ENCODE data around the gene ESCO1. TPM values are rescaled to one million over a fixed set of nuclear protein-coding genes. Genes with fewer than 3 reads are reported as not detected.

Gene ESCO1
- total and polyA plus RNA-seq, 8 donors = 11.3 to 25.1 (median 21.3) TPM

DNA sequence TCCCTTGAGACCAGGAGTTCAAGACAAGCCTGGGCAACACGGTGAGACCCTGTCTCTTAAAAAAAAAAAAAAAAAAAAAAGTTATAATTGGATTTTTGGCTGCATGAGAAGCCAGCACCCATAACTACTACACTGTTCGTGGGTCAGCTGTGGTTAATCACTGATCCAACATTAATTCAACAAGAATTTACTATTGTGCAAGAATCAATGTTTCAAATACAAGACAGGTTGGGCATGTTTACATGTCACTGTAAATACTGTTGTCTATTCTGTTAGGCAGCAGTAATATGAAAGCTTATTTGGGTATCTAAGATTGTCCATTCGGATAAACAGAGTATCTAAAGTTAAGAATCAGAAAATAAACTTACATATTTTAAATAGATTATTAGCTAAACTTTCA, 62.3 kb downstream of the ESCO1 start:
- Histone ChIP-seq H3K36me3 (peaks cover 0 to 69% of the 10 kb centered on the region in 2 donors), H3K27ac (no peak overlapping the region), H3K27me3 (no peaks in the 10 kb centered on the region), H3K4me1 (no peaks in the 10 kb centered on the region), H3K4me3 (no peak overlapping the region), H3K9me3 (no peaks in the 10 kb centered on the region)
- ATAC-seq (no peak), DNase-seq (no peak)
- TF ChIP-seq, protein P1, sequence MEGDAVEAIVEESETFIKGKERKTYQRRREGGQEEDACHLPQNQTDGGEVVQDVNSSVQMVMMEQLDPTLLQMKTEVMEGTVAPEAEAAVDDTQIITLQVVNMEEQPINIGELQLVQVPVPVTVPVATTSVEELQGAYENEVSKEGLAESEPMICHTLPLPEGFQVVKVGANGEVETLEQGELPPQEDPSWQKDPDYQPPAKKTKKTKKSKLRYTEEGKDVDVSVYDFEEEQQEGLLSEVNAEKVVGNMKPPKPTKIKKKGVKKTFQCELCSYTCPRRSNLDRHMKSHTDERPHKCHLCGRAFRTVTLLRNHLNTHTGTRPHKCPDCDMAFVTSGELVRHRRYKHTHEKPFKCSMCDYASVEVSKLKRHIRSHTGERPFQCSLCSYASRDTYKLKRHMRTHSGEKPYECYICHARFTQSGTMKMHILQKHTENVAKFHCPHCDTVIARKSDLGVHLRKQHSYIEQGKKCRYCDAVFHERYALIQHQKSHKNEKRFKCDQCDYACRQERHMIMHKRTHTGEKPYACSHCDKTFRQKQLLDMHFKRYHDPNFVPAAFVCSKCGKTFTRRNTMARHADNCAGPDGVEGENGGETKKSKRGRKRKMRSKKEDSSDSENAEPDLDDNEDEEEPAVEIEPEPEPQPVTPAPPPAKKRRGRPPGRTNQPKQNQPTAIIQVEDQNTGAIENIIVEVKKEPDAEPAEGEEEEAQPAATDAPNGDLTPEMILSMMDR (IDR thresholded peaks at IDR 0.05) = no peak
- intact Hi-C loops (cut with DNase I) = no loop called here

DNA sequence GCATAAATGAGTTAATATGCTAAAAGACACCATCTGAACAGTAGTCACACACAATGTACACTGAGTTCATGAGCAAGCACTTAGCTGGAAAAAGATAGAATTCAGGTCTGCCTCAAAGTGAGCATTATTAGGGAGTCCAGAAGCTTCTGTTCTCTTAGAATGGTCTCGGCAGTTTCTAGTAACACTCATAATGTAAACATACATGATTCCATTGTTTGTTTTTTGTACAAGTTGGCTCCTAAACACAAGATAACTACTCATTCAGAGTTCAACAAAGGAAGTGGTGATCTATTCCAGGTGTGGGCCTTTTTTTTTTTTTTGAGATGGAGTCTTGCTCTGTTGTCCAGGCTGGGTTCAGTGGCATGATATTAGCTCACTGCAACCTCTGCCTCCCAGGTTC, 66.2 kb downstream of the ESCO1 start:
- Histone ChIP-seq H3K27me3 (no peaks in the 10 kb centered on the region), H3K4me1 (no peaks in the 10 kb centered on the region), H3K27ac (no peak overlapping the region), H3K36me3 (peaks cover 0 to 84% of the 10 kb centered on the region in 2 donors), H3K9me3 (no peaks in the 10 kb centered on the region), H3K4me3 (no peak overlapping the region)
- intact Hi-C loops (cut with DNase I) = no loop called here
- no peak for ATAC-seq
- DNase-seq = no peak
- TF ChIP-seq, protein P1 (IDR thresholded peaks at IDR 0.05) = no peak

DNA sequence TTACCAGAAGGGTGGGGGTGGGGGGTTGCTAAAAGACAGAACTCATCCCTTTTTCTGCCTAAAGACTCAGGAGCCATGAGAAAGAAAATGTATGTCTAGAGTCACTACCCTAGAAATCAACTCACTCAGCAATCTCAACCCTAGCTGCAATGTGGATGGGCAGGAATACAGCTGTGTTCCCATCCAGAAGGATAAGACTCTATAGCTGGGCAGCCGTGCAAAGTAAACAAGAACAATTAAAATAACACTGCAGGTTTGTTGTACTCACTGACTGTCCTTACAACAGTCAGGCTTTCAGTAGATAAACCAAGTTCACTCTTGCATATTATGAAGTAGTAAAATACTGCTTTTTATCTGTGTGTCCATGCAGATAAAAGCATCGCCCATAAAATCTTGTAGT, 74.0 kb downstream of the ESCO1 start:
- no peak for ATAC-seq
- Histone ChIP-seq H3K4me3 (no peak overlapping the region), H3K27ac (no peak overlapping the region), H3K9me3 (no peaks in the 10 kb centered on the region), H3K36me3 (peaks cover 0 to 77% of the 10 kb centered on the region in 2 donors), H3K27me3 (no peaks in the 10 kb centered on the region), H3K4me1 (no peaks in the 10 kb centered on the region)
- TF ChIP-seq, protein P1 (IDR thresholded peaks at IDR 0.05) = no peak
- intact Hi-C loops (cut with DNase I) = no loop called here
- no peak for DNase-seq

DNA sequence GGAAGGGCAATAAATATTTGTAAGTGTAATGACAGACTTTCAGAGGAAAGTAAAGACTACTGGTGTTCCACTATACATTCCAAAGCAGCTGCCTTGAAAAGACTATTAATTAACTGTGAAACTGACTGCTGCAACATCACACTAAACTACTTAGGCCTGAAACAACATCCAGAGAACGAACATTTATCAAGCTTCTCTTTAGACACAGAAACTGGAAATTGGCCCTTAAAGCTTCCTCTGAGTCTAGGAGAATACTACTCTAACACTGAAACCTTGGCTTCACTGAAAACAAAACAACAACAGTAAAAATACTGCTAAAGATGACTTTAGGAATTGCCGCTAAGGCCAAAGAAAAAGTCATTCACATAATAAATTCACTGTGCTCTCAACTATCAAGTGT, 74.6 kb downstream of the ESCO1 start:
- TF ChIP-seq, protein P1 (IDR thresholded peaks at IDR 0.05) = no peak
- ATAC-seq (no peak), DNase-seq (no peak)
- Histone ChIP-seq H3K4me3 (no peak overlapping the region), H3K9me3 (no peaks in the 10 kb centered on the region), H3K4me1 (no peaks in the 10 kb centered on the region), H3K27ac (no peak overlapping the region), H3K27me3 (no peaks in the 10 kb centered on the region), H3K36me3 (peaks cover 0 to 76% of the 10 kb centered on the region in 2 donors)
- intact Hi-C loops (cut with DNase I) = no loop called here

DNA sequence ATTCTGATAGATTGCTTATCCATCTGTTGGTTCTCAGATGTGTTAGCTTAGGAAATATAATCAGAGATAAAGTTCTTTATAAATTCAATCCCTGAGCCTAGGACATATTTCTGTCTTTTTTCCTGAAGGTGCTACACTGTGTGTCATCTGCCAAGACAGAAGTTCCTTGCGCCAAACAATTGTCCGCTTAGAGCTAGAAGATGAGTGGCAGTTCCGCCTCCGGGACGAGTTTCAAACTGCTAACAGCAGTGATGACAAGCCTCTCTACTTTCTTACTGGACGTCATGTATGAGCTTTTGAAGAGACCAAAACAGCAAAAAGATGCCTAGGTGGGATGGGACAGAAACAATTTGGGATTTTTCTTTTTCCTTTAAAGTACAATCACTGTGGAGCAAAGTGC, 78.0 kb downstream of the ESCO1 start:
- H3K9me3 ChIP-seq = no peaks in the 10 kb centered on the region
- TF ChIP-seq, protein P1 (IDR thresholded peaks at IDR 0.05) = no peak
- no peak overlapping the region for H3K27ac ChIP-seq
- ATAC-seq = no peak
- no peak overlapping the region for H3K4me3 ChIP-seq
- no peaks in the 10 kb centered on the region for H3K27me3 ChIP-seq
- H3K4me1 ChIP-seq = no peaks in the 10 kb centered on the region
- H3K36me3 ChIP-seq = peaks cover 0 to 50% of the 10 kb centered on the region in 2 donors
- DNase-seq = no peak
- intact Hi-C loops (cut with DNase I) = no loop called here

Measured in left lung (tissue), 10 donors.